ENCODE measurements around the gene S1PR3. TPM values are rescaled to one million over a fixed set of nuclear protein-coding genes. Genes with fewer than 3 reads are reported as not detected.
A peak's percentile ranks its signal among the peaks of the same experiment; 100 is the strongest.

Gene S1PR3
- total RNA-seq, 1 donor, result 3.3 TPM

GRCh38 chr9:88980740-88981203 is 10.5 kb upstream of the S1PR3 start:
- no peak overlapping the region for H2AFZ ChIP-seq (ENCODE audit: low read length)
- no peaks in the 10 kb centered on the region for H3K36me3 ChIP-seq (ENCODE audit: insufficient read depth, low read length)
- H3K27ac ChIP-seq (ENCODE audit: low read depth, low read length), result peak overlapping the region; percentile 65
- no peaks in the 10 kb centered on the region for H3K79me2 ChIP-seq (ENCODE audit: insufficient read depth, low read length)
- peak overlapping the region; percentile 4 for H3K4me2 ChIP-seq (ENCODE audit: insufficient read depth, low read length)
- peaks cover 2% of the 10 kb centered on the region for H3K27me3 ChIP-seq (ENCODE audit: insufficient read depth, low read length)
- DNase-seq (ENCODE audit: insufficient read length, low spot score, missing footprints), result no peak
- H4K20me1 ChIP-seq (ENCODE audit: insufficient read depth, low read length), result no peaks in the 10 kb centered on the region
- H3K9me3 ChIP-seq (ENCODE audit: low read depth, low read length), result no peaks in the 10 kb centered on the region
- peaks cover 11% of the 10 kb centered on the region for H3K4me1 ChIP-seq (ENCODE audit: insufficient read depth, low read length)
- no peak for TF ChIP-seq CTCF (IDR thresholded peaks at IDR 0.05; ENCODE audit: extremely low read depth, low read depth, low read length)
- no peak overlapping the region for H3K4me3 ChIP-seq (ENCODE audit: insufficient read depth, low read length)

GRCh38 chr9:88983865-88984542 is 7.3 kb upstream of the S1PR3 start:
- Histone ChIP-seq H4K20me1 (ENCODE audit: insufficient read depth, low read length) (no peaks in the 10 kb centered on the region), H3K27me3 (ENCODE audit: insufficient read depth, low read length) (no peaks in the 10 kb centered on the region), H3K4me2 (ENCODE audit: insufficient read depth, low read length) (no peak overlapping the region), H3K4me1 (ENCODE audit: insufficient read depth, low read length) (peaks cover 14% of the 10 kb centered on the region), H3K9me3 (ENCODE audit: low read depth, low read length) (no peaks in the 10 kb centered on the region), H3K4me3 (ENCODE audit: insufficient read depth, low read length) (no peak overlapping the region), H3K27ac (ENCODE audit: low read depth, low read length) (no peak overlapping the region), H3K36me3 (ENCODE audit: insufficient read depth, low read length) (no peaks in the 10 kb centered on the region), H3K79me2 (ENCODE audit: insufficient read depth, low read length) (no peaks in the 10 kb centered on the region), H2AFZ (ENCODE audit: low read length) (no peak overlapping the region)
- DNase-seq (ENCODE audit: insufficient read length, low spot score, missing footprints), result no peak
- TF ChIP-seq CTCF (IDR thresholded peaks at IDR 0.05; ENCODE audit: extremely low read depth, low read depth, low read length), result no peak

GRCh38 chr9:88984543-88984883 is 6.8 kb upstream of the S1PR3 start:
- DNase-seq (ENCODE audit: insufficient read length, low spot score, missing footprints), result no peak
- Histone ChIP-seq H4K20me1 (ENCODE audit: insufficient read depth, low read length) (no peaks in the 10 kb centered on the region), H3K9me3 (ENCODE audit: low read depth, low read length) (no peaks in the 10 kb centered on the region), H3K79me2 (ENCODE audit: insufficient read depth, low read length) (no peaks in the 10 kb centered on the region), H3K4me3 (ENCODE audit: insufficient read depth, low read length) (no peak overlapping the region), H3K36me3 (ENCODE audit: insufficient read depth, low read length) (no peaks in the 10 kb centered on the region), H3K27ac (ENCODE audit: low read depth, low read length) (no peak overlapping the region), H3K4me1 (ENCODE audit: insufficient read depth, low read length) (peaks cover 15% of the 10 kb centered on the region), H2AFZ (ENCODE audit: low read length) (no peak overlapping the region), H3K27me3 (ENCODE audit: insufficient read depth, low read length) (no peaks in the 10 kb centered on the region), H3K4me2 (ENCODE audit: insufficient read depth, low read length) (no peak overlapping the region)
- no peak for TF ChIP-seq CTCF (IDR thresholded peaks at IDR 0.05; ENCODE audit: extremely low read depth, low read depth, low read length)

- no peaks in the 10 kb centered on the region for H3K27me3 ChIP-seq (ENCODE audit: insufficient read depth, low read length)
- no peak overlapping the region for H2AFZ ChIP-seq (ENCODE audit: low read length)
- DNase-seq (ENCODE audit: insufficient read length, low spot score, missing footprints), result no peak
- no peaks in the 10 kb centered on the region for H3K9me3 ChIP-seq (ENCODE audit: low read depth, low read length)
- H3K36me3 ChIP-seq (ENCODE audit: insufficient read depth, low read length), result no peaks in the 10 kb centered on the region
- no peak overlapping the region for H3K4me2 ChIP-seq (ENCODE audit: insufficient read depth, low read length)
- no peak overlapping the region for H3K4me3 ChIP-seq (ENCODE audit: insufficient read depth, low read length)
- H3K4me1 ChIP-seq (ENCODE audit: insufficient read depth, low read length), result peaks cover 12% of the 10 kb centered on the region
- H4K20me1 ChIP-seq (ENCODE audit: insufficient read depth, low read length), result no peaks in the 10 kb centered on the region
- no peak overlapping the region for H3K27ac ChIP-seq (ENCODE audit: low read depth, low read length)
- H3K79me2 ChIP-seq (ENCODE audit: insufficient read depth, low read length), result no peaks in the 10 kb centered on the region
- TF ChIP-seq CTCF (IDR thresholded peaks at IDR 0.05; ENCODE audit: extremely low read depth, low read depth, low read length), result no peak
Observed at GRCh38 chr9:88985616-88986015, 5.7 kb upstream of the S1PR3 start.
